Fibroblast of pulmonary artery (primary cell): ENCODE results near the gene SCAF1.
"Not testable (repeated sequence)": the region's sequence is repeated elsewhere in the genome, so short reads cannot be mapped to it uniquely, and the experiment has no call there.

Experiments used
- DNase-seq: peaks from one replicate; pipeline ENCODE4 v3.0.0-alpha.2; 2010; ENCODE audit warnings: low read depth
- H3K4me3 ChIP-seq: replicated peaks from 2 replicates; pipeline ENCODE4 v1.5.1; 2011; ENCODE audit warnings: low read depth, mild to moderate bottlenecking, control low read depth, low read length, moderate library complexity
- TF ChIP-seq, protein P1 (sequence below): IDR thresholded peaks from 2 replicates; pipeline ENCODE4 v1.5.1; 2011; ENCODE audit warnings: mild to moderate bottlenecking, control low read depth, low read length, inconsistent platforms; ENCODE audit errors: missing control alignments

The SCAF1 gene

DNA sequence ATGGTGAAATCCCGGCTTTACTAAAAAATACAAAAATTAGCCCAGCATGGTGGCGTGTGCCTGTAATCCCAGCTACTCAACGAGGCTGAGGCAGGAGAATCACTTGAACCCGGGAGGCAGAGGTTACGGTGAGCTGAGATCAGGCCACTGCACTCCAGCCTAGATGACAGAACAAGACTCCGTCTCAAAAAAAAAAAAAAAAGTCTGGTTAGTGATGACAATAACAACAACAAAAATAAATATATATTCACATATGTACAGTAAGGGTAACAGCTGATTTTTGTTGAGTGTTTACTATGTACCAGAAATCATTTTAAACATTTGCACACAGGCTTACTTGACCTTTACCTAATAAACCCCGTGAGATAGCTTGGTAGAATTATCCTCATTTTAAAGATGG, 25.1 kb upstream of the SCAF1 start:
- H3K4me3 ChIP-seq: no peak overlapping the region
- DNase-seq: no peak
- TF ChIP-seq, protein P1, sequence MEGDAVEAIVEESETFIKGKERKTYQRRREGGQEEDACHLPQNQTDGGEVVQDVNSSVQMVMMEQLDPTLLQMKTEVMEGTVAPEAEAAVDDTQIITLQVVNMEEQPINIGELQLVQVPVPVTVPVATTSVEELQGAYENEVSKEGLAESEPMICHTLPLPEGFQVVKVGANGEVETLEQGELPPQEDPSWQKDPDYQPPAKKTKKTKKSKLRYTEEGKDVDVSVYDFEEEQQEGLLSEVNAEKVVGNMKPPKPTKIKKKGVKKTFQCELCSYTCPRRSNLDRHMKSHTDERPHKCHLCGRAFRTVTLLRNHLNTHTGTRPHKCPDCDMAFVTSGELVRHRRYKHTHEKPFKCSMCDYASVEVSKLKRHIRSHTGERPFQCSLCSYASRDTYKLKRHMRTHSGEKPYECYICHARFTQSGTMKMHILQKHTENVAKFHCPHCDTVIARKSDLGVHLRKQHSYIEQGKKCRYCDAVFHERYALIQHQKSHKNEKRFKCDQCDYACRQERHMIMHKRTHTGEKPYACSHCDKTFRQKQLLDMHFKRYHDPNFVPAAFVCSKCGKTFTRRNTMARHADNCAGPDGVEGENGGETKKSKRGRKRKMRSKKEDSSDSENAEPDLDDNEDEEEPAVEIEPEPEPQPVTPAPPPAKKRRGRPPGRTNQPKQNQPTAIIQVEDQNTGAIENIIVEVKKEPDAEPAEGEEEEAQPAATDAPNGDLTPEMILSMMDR: no peak

- DNase-seq, H3K4me3 ChIP-seq: not testable (repeated sequence)
Measured at GRCh38 chr19:49617860-49618259, 24.1 kb upstream of the SCAF1 start.

GRCh38 chr19:49624967-49625910, 16.8 kb upstream of the SCAF1 start:
- DNase-seq: no peak
- no peak overlapping the region for H3K4me3 ChIP-seq
- TF ChIP-seq, protein P1: no peak

- no peak for DNase-seq
- TF ChIP-seq, protein P1: no peak
- H3K4me3 ChIP-seq: no peak overlapping the region
Measured at GRCh38 chr19:49626226-49626625, 15.8 kb upstream of the SCAF1 start.

DNA sequence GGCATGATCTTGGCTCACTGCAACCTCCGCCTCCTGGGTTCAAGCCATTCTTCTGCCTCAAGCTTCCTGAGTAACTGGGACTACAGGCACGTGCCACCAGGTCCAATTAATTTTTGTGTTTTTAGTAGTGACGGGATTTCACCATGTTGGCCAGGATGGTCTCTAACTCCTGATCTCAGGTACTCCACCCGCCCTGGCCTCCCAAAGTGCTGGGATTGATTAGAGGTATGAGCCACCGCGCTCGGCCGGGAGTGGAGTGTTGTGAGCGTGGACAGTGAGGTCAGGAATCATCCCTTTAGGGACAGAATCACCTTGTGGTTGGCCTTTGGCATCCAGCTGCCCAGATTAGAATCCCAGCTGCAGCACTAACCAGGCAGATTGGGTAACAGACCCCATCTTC, 12.3 kb upstream of the SCAF1 start:
- TF ChIP-seq, protein P1: no peak
- DNase-seq: no peak
- H3K4me3 ChIP-seq: no peak overlapping the region

- DNase-seq: no peak
- TF ChIP-seq, protein P1: no peak
- no peak overlapping the region for H3K4me3 ChIP-seq
Measured at GRCh38 chr19:49631014-49631588, 10.9 kb upstream of the SCAF1 start.

DNA sequence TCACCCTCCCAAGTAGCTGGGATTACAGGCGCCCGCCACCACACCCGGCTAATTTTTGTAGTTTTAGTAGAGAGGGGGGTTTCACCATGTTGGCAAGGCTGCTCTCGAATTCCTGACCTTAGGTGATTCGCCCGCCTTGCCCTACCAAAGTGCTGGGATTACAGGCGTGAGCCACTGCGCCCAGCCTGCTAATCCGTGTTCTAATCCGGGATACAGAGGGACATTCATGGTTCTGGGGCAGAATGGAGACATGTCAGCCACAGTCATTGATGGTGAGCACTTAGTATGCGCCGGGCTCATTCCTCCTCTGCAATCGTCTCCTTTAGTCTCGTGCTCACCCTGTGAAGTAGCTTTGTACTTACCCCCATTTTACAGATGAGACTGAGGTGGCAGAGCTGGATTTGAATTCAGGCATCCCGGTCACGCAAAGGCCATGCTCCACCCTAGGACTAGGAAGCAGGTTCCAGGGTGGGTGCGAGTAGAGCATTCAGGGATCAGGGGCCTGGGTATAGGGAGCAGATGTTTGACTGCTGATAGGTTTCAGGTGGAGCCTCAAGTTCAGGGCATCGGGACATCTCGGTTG, 10.3 kb upstream of the SCAF1 start:
- TF ChIP-seq, protein P1: no peak
- DNase-seq: no peak
- H3K4me3 ChIP-seq: no peak overlapping the region
